ENCODE results near the gene OASL.
A peak's percentile ranks its signal among the peaks of the same experiment; 100 is the strongest.

OASL gene

GRCh38 chr12:121009741-121010140 is 29.3 kb downstream of the OASL start:
- H3K27ac ChIP-seq, result no peak overlapping the region
- H4K20me1 ChIP-seq, result peaks cover 0 to 9% (median 0%) of the 10 kb centered on the region in 11 experiments; a peak in 2 of 22 replicates
- TF ChIP-seq Cebpa-rat (IDR thresholded peaks at IDR 0.05), result no peak
- H3K4me3 ChIP-seq, result no peak overlapping the region
- no peak overlapping the region for H3K4me2 ChIP-seq
- H3K9ac ChIP-seq, result no peak overlapping the region
- peaks cover 63 to 92% (median 75%) of the 10 kb centered on the region in 11 experiments for H3K36me3 ChIP-seq
- H3K27me3 ChIP-seq, result no peaks in the 10 kb centered on the region
- H3K9me3 ChIP-seq (replicated peaks in 1 of 11), result no peaks in the 10 kb centered on the region
- peaks cover under 1 to 29% (median 15%) of the 10 kb centered on the region in 10 experiments; a peak in 18 of 20 replicates for H3K4me1 ChIP-seq

DNA sequence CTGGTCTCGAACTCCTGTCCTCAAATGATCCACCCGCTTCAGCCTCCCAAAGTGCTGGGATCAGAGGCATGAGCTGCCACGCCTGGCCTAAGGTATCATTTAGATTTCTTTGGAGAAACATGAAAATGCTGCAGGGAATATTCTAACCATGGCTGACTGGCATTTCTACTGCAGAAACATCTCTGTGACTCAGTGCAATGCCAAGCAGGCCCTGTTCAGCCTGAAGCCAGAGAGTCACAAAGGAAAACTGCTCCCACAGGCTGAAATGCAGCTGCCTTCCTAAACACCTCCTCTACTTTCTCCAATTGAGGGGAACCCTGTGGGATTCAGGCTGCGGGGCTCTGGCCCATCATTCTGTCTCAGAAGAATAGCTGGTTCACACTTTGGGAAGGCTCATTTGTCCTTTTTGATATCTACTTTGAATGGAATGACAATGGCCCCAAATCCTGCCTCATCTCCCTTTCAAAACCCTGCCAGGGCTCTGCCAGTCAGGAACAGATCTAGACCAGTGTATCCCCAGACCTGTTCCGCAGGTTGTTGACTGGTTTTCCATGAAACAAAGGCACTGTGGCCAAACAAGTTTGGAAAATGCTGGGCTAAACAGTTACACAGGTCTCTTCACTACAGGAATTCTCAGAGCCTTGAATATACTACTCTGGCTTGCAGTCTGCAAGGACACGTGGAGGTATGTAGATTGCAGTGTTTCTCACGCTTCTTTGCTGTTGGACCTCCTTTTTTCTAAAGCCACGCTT is 30.5 kb downstream of the OASL start:
- H3K9ac ChIP-seq, result no peak overlapping the region
- H4K20me1 ChIP-seq, result peaks cover 0 to 9% (median 0%) of the 10 kb centered on the region in 11 experiments; a peak in 2 of 22 replicates
- H3K4me2 ChIP-seq, result peak overlapping the region in 5 of 11 experiments; percentile 50 to 68 (median 59); a peak in 2 of 22 replicates
- no peaks in the 10 kb centered on the region for H3K27me3 ChIP-seq
- H3K4me3 ChIP-seq, result no peak overlapping the region
- TF ChIP-seq Cebpa-rat (IDR thresholded peaks at IDR 0.05), result no peak
- H3K36me3 ChIP-seq, result peaks cover 75 to 98% (median 84%) of the 10 kb centered on the region in 11 experiments
- H3K9me3 ChIP-seq (replicated peaks in 1 of 11), result no peaks in the 10 kb centered on the region
- H3K4me1 ChIP-seq, result peaks cover 0 to 26% (median 14%) of the 10 kb centered on the region in 10 experiments; a peak in 14 of 20 replicates
- H3K27ac ChIP-seq, result no peak overlapping the region

GRCh38 chr12:121005346-121005815 is 33.7 kb downstream of the OASL start:
- peaks cover 0 to 37% (median 22%) of the 10 kb centered on the region in 10 experiments; a peak in 14 of 20 replicates for H3K4me1 ChIP-seq
- peaks cover 0 to 19% (median 0%) of the 10 kb centered on the region in 11 experiments; a peak in 1 of 22 replicates for H4K20me1 ChIP-seq
- peaks cover 70 to 98% (median 87%) of the 10 kb centered on the region in 11 experiments for H3K36me3 ChIP-seq
- no peaks in the 10 kb centered on the region for H3K27me3 ChIP-seq
- no peak overlapping the region for H3K4me3 ChIP-seq
- H3K9me3 ChIP-seq (replicated peaks in 1 of 11), result no peaks in the 10 kb centered on the region
- no peak overlapping the region for H3K27ac ChIP-seq
- no peak for TF ChIP-seq Cebpa-rat (IDR thresholded peaks at IDR 0.05)
- H3K4me2 ChIP-seq, result no peak overlapping the region
- H3K9ac ChIP-seq, result no peak overlapping the region

DNA sequence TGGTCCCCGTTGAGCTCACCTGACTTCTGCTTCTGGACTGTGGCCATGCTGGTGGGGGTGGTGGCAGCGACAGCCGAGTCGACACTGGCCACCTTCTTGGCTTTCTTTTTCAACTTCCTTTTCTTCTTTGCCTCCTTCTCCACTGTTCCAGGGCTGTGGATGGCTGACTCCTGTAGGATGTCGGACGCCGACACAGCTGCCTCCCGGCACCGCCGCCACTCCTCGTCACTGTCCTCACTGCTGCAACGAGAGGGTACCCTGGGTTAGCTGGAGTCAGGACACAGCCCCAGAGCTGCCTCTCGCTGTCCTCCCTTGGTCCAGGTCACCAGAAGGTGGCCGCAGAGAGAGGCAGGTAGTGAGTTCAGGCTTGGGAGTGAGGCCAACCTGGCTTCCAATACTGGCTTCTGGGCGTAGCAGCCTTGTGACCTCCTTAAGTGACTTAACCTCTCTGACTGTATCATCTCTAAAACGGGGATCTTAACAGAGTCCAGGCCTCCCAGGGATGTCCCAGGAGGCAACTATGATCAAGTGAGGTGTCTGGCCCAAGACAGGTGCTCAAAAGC is 34.7 kb downstream of the OASL start:
- Histone ChIP-seq H3K4me3 (no peak overlapping the region), H3K36me3 (peaks cover 60 to 88% (median 77%) of the 10 kb centered on the region in 11 experiments), H3K9me3 (replicated peaks in 1 of 11) (no peaks in the 10 kb centered on the region), H3K4me2 (no peak overlapping the region), H3K27ac (no peak overlapping the region), H3K27me3 (no peaks in the 10 kb centered on the region), H3K9ac (no peak overlapping the region), H4K20me1 (peaks cover 0 to 19% (median 0%) of the 10 kb centered on the region in 11 experiments; a peak in 1 of 22 replicates), H3K4me1 (peaks cover 0 to 37% (median 22%) of the 10 kb centered on the region in 10 experiments; a peak in 14 of 20 replicates)
- TF ChIP-seq Cebpa-rat (IDR thresholded peaks at IDR 0.05), result no peak

DNA sequence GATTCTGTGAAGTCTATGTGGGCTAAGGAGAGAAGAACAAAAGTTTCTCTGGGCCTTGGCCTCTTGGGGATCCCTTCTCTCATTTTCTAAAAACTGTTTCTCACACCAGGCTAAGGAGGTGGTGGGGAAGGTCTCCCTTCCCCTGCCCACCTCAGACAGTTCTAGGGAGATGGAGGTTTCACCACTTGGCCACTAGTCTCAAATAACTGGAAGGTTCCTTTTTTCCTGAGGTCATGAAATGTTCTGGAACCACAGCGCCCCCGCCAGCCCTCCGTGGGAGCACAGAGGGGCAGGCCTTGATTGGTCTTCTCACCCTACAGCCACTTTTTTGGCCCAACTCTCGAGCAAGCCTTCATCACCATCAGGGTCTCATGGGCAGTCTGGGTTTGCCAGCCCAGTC is 35.4 kb downstream of the OASL start:
- Histone ChIP-seq H3K4me1 (peaks cover 0 to 41% (median 25%) of the 10 kb centered on the region in 10 experiments; a peak in 14 of 20 replicates), H3K36me3 (peaks cover 53 to 81% (median 70%) of the 10 kb centered on the region in 11 experiments), H3K9me3 (replicated peaks in 1 of 11) (no peaks in the 10 kb centered on the region), H3K4me3 (no peak overlapping the region), H3K27me3 (no peaks in the 10 kb centered on the region), H3K27ac (no peak overlapping the region), H4K20me1 (peaks cover 0 to 19% (median 0%) of the 10 kb centered on the region in 11 experiments; a peak in 2 of 22 replicates), H3K9ac (no peak overlapping the region), H3K4me2 (no peak overlapping the region)
- TF ChIP-seq Cebpa-rat (IDR thresholded peaks at IDR 0.05), result no peak

DNA sequence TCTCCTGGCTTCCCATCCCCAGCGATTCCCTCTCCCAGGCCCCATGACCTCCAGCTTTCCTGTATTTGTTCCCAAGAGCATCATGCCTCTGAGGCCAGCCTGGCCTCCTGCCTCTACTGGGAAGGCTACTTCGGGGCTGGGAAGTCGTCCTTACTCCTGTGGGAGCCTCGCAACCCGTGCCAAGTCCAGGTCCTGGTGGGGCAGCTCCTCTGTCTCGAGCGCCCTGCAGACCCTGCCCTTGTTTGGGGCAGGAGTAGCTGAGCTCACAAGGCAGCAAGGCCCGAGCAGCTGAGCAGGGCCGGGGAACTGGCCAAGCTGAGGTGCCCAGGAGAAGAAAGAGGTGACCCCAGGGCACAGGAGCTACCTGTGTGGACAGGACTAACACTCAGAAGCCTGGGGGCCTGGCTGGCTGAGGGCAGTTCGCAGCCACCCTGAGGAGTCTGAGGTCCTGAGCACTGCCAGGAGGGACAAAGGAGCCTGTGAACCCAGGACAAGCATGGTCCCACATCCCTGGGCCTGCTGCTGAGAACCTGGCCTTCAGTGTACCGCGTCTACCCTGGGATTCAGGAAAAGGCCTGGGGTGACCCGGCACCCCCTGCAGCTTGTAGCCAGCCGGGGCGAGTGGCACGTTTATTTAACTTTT is 37.1 kb downstream of the OASL start:
- H3K9ac ChIP-seq, result peak overlapping the region in 2 of 11 experiments; percentile 13 to 37; a peak in 1 of 22 replicates
- H3K4me2 ChIP-seq, result no peak overlapping the region; a peak in 1 of 22 replicates
- no peak for TF ChIP-seq Cebpa-rat (IDR thresholded peaks at IDR 0.05)
- H3K27me3 ChIP-seq, result no peaks in the 10 kb centered on the region
- no peaks in the 10 kb centered on the region for H3K9me3 ChIP-seq (replicated peaks in 1 of 11)
- peaks cover 0 to 39% (median 21%) of the 10 kb centered on the region in 10 experiments; a peak in 10 of 20 replicates for H3K4me1 ChIP-seq
- peak overlapping the region in 1 of 11 experiments; percentile 18; a peak in 1 of 22 replicates for H3K27ac ChIP-seq
- no peak overlapping the region for H3K4me3 ChIP-seq
- H3K36me3 ChIP-seq, result peaks cover 42 to 64% (median 57%) of the 10 kb centered on the region in 11 experiments
- peaks cover 0 to 19% (median 0%) of the 10 kb centered on the region in 11 experiments; a peak in 3 of 22 replicates for H4K20me1 ChIP-seq

- H3K4me3 ChIP-seq, result no peak overlapping the region
- TF ChIP-seq Cebpa-rat (IDR thresholded peaks at IDR 0.05), result no peak
- no peak overlapping the region for H3K27ac ChIP-seq
- peak overlapping the region in 3 of 11 experiments; percentile 15 to 33 (median 27); a peak in 2 of 22 replicates for H3K9ac ChIP-seq
- H3K36me3 ChIP-seq, result peaks cover 38 to 55% (median 49%) of the 10 kb centered on the region in 11 experiments
- peaks cover 0 to 35% (median 21%) of the 10 kb centered on the region in 10 experiments; a peak in 10 of 20 replicates for H3K4me1 ChIP-seq
- peaks cover 0 to 19% (median 0%) of the 10 kb centered on the region in 11 experiments; a peak in 3 of 22 replicates for H4K20me1 ChIP-seq
- no peaks in the 10 kb centered on the region for H3K9me3 ChIP-seq (replicated peaks in 1 of 11)
- peak overlapping the region in 5 of 11 experiments; percentile 18 to 37 (median 34); a peak in 9 of 22 replicates for H3K4me2 ChIP-seq
- H3K27me3 ChIP-seq, result no peaks in the 10 kb centered on the region
These were observed 38.0 kb downstream of the OASL start for GRCh38 chr12:121001060-121001459.

DNA sequence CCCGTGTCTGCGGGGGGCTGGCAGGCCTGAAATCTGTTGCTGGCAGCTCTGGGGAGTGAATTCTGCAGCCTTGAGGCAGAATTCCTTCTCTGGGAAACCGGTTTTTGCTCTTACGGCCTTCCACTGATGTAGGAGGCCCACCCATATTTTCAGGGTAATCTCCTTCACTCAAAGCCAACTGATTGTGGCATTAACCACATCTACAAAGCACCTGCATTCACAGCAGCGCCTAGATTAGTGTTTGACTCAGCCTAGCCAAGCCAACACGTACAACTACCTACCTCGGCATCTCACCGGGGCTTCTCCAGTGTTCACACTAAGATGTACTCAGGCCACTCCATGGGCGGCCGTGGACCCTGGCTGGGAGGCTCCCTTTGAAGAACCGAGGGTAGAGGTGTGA is 38.5 kb downstream of the OASL start:
- H3K9ac ChIP-seq, result no peak overlapping the region; a peak in 1 of 22 replicates
- no peaks in the 10 kb centered on the region for H3K9me3 ChIP-seq (replicated peaks in 1 of 11)
- no peak for TF ChIP-seq Cebpa-rat (IDR thresholded peaks at IDR 0.05)
- no peaks in the 10 kb centered on the region for H3K27me3 ChIP-seq
- peaks cover 0 to 19% (median 0%) of the 10 kb centered on the region in 11 experiments; a peak in 3 of 22 replicates for H4K20me1 ChIP-seq
- no peak overlapping the region for H3K27ac ChIP-seq
- peak overlapping the region in 2 of 11 experiments; percentile 34 to 37; a peak in 2 of 22 replicates for H3K4me2 ChIP-seq
- peaks cover 0 to 32% (median 21%) of the 10 kb centered on the region in 10 experiments; a peak in 10 of 20 replicates for H3K4me1 ChIP-seq
- H3K36me3 ChIP-seq, result peaks cover 35 to 50% (median 44%) of the 10 kb centered on the region in 11 experiments
- H3K4me3 ChIP-seq, result no peak overlapping the region

All from BLaER1 treated with 17β-estradiol and CSF1 and Interleukin-3, amounts not matched to agents 10 nM and 100 nM (cell line).